GM19468 (cell line): ENCODE data around the gene PRSS21.

Source experiments
- ATAC-seq: cut with Tn5 transposase; IDR thresholded peaks from one replicate; pipeline ENCODE4 v1.9.1; 2021; ENCODE audit warnings: mild to moderate bottlenecking, moderate library complexity, moderate number of reproducible peaks; ENCODE audit not compliant: unreplicated experiment; ENCODE audit errors: extremely low read depth

Gene PRSS21

GRCh38 chr16:2838928-2839327 is 21.9 kb downstream of the PRSS21 start:
- no peak for ATAC-seq

- no peak for ATAC-seq
Measured at GRCh38 chr16:2839650-2840450, 22.8 kb downstream of the PRSS21 start.

- no peak for ATAC-seq
Measured at GRCh38 chr16:2840914-2841313, 23.9 kb downstream of the PRSS21 start.

- no peak for ATAC-seq
Measured at GRCh38 chr16:2841606-2842339, 24.7 kb downstream of the PRSS21 start.

GRCh38 chr16:2842340-2843000 is 25.4 kb downstream of the PRSS21 start:
- no peak for ATAC-seq

- no peak for ATAC-seq
Measured at GRCh38 chr16:2843526-2843925, 26.5 kb downstream of the PRSS21 start.

- no peak for ATAC-seq
Measured at GRCh38 chr16:2845116-2845515, 28.1 kb downstream of the PRSS21 start.

GRCh38 chr16:2846511-2847310 is 29.7 kb downstream of the PRSS21 start:
- ATAC-seq: no peak

GRCh38 chr16:2848933-2849725 is 32.1 kb downstream of the PRSS21 start:
- ATAC-seq: no peak

GRCh38 chr16:2852003-2852730 is 35.1 kb downstream of the PRSS21 start:
- ATAC-seq: no peak

- no peak for ATAC-seq
Measured at GRCh38 chr16:2852731-2853507, 35.9 kb downstream of the PRSS21 start.

GRCh38 chr16:2853531-2854073 is 36.6 kb downstream of the PRSS21 start:
- ATAC-seq: no peak

GRCh38 chr16:2854700-2855309 is 37.8 kb downstream of the PRSS21 start:
- no peak for ATAC-seq

GRCh38 chr16:2855536-2855935 is 38.5 kb downstream of the PRSS21 start:
- no peak for ATAC-seq

GRCh38 chr16:2856061-2856670 is 39.1 kb downstream of the PRSS21 start:
- ATAC-seq: no peak

GRCh38 chr16:2856686-2857450 is 39.8 kb downstream of the PRSS21 start:
- ATAC-seq: no peak
